HT-29 (cell line): ENCODE data around the gene MLH1. TPM values are rescaled to one million over a fixed set of nuclear protein-coding genes. Genes with fewer than 3 reads are reported as not detected.
A peak's percentile ranks its signal among the peaks of the same experiment; 100 is the strongest.
"Not testable (repeated sequence)": the region's sequence is repeated elsewhere in the genome, so short reads cannot be mapped to it uniquely, and the experiment has no call there.

Experiments used
- DNase-seq: peaks from one replicate; pipeline ENCODE4 v3.0.0-alpha.2; 2015; ENCODE audit warnings: low spot score
- total RNA-seq: library from RNA; depleted of rRNA; stranded (reverse); fragments of >200 nt; shearing (Covaris generic); gene quantifications from 2 replicates; pipeline ENCODE4 v1.2.3, GENCODE V29; 2014; rRNA removed

The MLH1 gene
- 28.2 and 34.4 TPM in 2 replicates for total RNA-seq

GRCh38 chr3:36993326-36994283, at the start of gene MLH1:
Gene MLH1, plus strand, starts transcription at chr3:36993518. Its CDS starts 30 bp downstream, at chr3:36993548.
- DNase-seq: peak; percentile 96

GRCh38 chr3:36943601-36944000, 49.7 kb upstream of the MLH1 start:
- DNase-seq: no peak

- no peak for DNase-seq
These were observed 49.2 kb upstream of the MLH1 start for GRCh38 chr3:36944012-36944640.

GRCh38 chr3:36944641-36945270, 48.6 kb upstream of the MLH1 start, which contains the start of gene TRANK1:
Gene TRANK1, minus strand, starts transcription at chr3:36945054. Its CDS starts 245 bp downstream, at chr3:36944809.
- no peak for DNase-seq

- DNase-seq: no peak
These were observed 47.9 kb upstream of the MLH1 start for GRCh38 chr3:36945333-36945980.

GRCh38 chr3:36947814-36948213, 45.5 kb upstream of the MLH1 start:
- not testable (repeated sequence) for DNase-seq

- no peak for DNase-seq
These were observed 38.7 kb upstream of the MLH1 start for GRCh38 chr3:36954452-36955134.

- no peak for DNase-seq
These were observed 37.2 kb upstream of the MLH1 start for GRCh38 chr3:36956155-36956554.

GRCh38 chr3:36957063-36957462, 36.3 kb upstream of the MLH1 start:
- DNase-seq: no peak

GRCh38 chr3:36957862-36958686, 35.2 kb upstream of the MLH1 start:
- no peak for DNase-seq

- DNase-seq: no peak
These were observed 33.5 kb upstream of the MLH1 start for GRCh38 chr3:36959821-36960220.

GRCh38 chr3:36960502-36960901, 32.8 kb upstream of the MLH1 start:
- no peak for DNase-seq

- DNase-seq: not testable (repeated sequence)
These were observed 30.3 kb upstream of the MLH1 start for GRCh38 chr3:36963008-36963407.

- DNase-seq: no peak
These were observed 29.0 kb upstream of the MLH1 start for GRCh38 chr3:36964331-36964730.

GRCh38 chr3:36964817-36965216, 28.5 kb upstream of the MLH1 start:
- no peak for DNase-seq

- no peak for DNase-seq
These were observed 27.9 kb upstream of the MLH1 start for GRCh38 chr3:36965440-36965839.

- no peak for DNase-seq
These were observed 24.2 kb upstream of the MLH1 start for GRCh38 chr3:36969085-36969484.

- DNase-seq: no peak
These were observed 23.5 kb upstream of the MLH1 start for GRCh38 chr3:36969540-36970432.

- no peak for DNase-seq
These were observed 21.2 kb upstream of the MLH1 start for GRCh38 chr3:36972163-36972562.
